HepG2 (cell line): ENCODE results near the gene PPP1R27. TPM values are rescaled to one million over a fixed set of nuclear protein-coding genes. Genes with fewer than 3 reads are reported as not detected.

Source experiments
- BATF2 ChIP-seq: sonication (generic); formaldehyde crosslinking; IDR thresholded peaks from 2 replicates; pipeline ENCODE4 v1.8.0; 2022; ENCODE audit warnings: mild to moderate bottlenecking, missing genetic modification reagents, moderate library complexity
- IKZF5 ChIP-seq: IDR thresholded peaks from 2 replicates; pipeline ENCODE4 v1.6.1; 2018; ENCODE audit warnings: missing genetic modification reagents, mild to moderate bottlenecking, missing compliant biosample characterization
- IRX3 ChIP-seq: sonication (generic); formaldehyde crosslinking; IDR thresholded peaks from 2 replicates; pipeline ENCODE4 v1.8.1; 2023; ENCODE audit warnings: mild to moderate bottlenecking, low read depth, missing genetic modification reagents, borderline replicate concordance
- KLF12 ChIP-seq: sonication (generic); formaldehyde crosslinking; IDR thresholded peaks from 2 replicates; pipeline ENCODE4 v1.4.0; 2020; ENCODE audit warnings: missing genetic modification reagents, borderline replicate concordance
- MAX ChIP-seq: IDR thresholded peaks from 2 replicates; pipeline ENCODE4 v1.6.1; 2012; ENCODE audit warnings: inconsistent platforms
- MED13 ChIP-seq: sonication (generic); formaldehyde crosslinking; IDR thresholded peaks from 2 replicates; pipeline ENCODE4 v1.5.0; 2020; ENCODE audit warnings: missing genetic modification reagents
- MXI1 ChIP-seq: IDR thresholded peaks from 3 replicates; pipeline ENCODE4 v1.6.1; 2012; ENCODE audit warnings: low read depth, low read length, inconsistent platforms, borderline replicate concordance
- SALL2 ChIP-seq: sonication (generic); formaldehyde crosslinking; IDR thresholded peaks from 2 replicates; pipeline ENCODE4 v1.8.1; 2023; ENCODE audit warnings: mild to moderate bottlenecking, missing genetic modification reagents, inconsistent platforms
- SKI ChIP-seq: fragments of 450-650 bp; IDR thresholded peaks from one replicate; pipeline ENCODE4 v1.6.1; 2018; ENCODE audit warnings: mild to moderate bottlenecking; ENCODE audit not compliant: partially characterized antibody
- TEAD2 ChIP-seq: sonication (generic); formaldehyde crosslinking; IDR thresholded peaks from 2 replicates; pipeline ENCODE4 v1.9.0; 2021; ENCODE audit warnings: missing genetic modification reagents
- ZNF446 ChIP-seq: sonication (generic); formaldehyde crosslinking; IDR thresholded peaks from 2 replicates; pipeline ENCODE4 v1.5.0; 2020; ENCODE audit warnings: mild to moderate bottlenecking, missing genetic modification reagents
- ZNF607 ChIP-seq: sonication (generic); formaldehyde crosslinking; IDR thresholded peaks from 2 replicates; pipeline ENCODE4 v1.5.1; 2020; ENCODE audit warnings: missing genetic modification reagents, mild to moderate bottlenecking, borderline replicate concordance
- ZNF646 ChIP-seq: sonication (generic); formaldehyde crosslinking; IDR thresholded peaks from 2 replicates; pipeline ENCODE4 v1.9.0; 2021; ENCODE audit warnings: mild to moderate bottlenecking, missing genetic modification reagents
- ZNF740 ChIP-seq: sonication (generic); formaldehyde crosslinking; IDR thresholded peaks from 2 replicates; pipeline ENCODE4 v1.4.0; 2020; ENCODE audit warnings: missing genetic modification reagents
- ZNF883 ChIP-seq: sonication (generic); formaldehyde crosslinking; IDR thresholded peaks from 2 replicates; pipeline ENCODE4 v1.5.1; 2020; ENCODE audit warnings: mild to moderate bottlenecking, missing genetic modification reagents; ENCODE audit errors: not compliant biosample characterization
- ZXDC ChIP-seq: sonication (generic); formaldehyde crosslinking; IDR thresholded peaks from 2 replicates; pipeline ENCODE4 v1.5.0; 2020; ENCODE audit warnings: mild to moderate bottlenecking, missing genetic modification reagents
- polyA plus RNA-seq, 8 experiments: library from polyadenylated mRNA; depleted of rRNA in 3 of 8; stranded (reverse) in 7 of 8; unstranded in 1 of 8; fragments of >200 nt; fragmentation: Illumina TruSeq in 4 of 8; extraction: Trizol in 4 of 8; gene quantifications; 2 replicates each; pipeline versions ENCODE4 v1.2.1 to v1.2.3, GENCODE V29; 2011 to 2016; ENCODE audit warnings: low read depth in 4 of 8, missing spikeins in 1 of 8, mixed read lengths in 1 of 8; ENCODE audit not compliant: insufficient read depth in 1 of 8
- total RNA-seq, 5 experiments: library from RNA; depleted of rRNA; stranded (reverse); fragments of >200 nt; fragmentation: Illumina TruSeq; extraction: Trizol; gene quantifications; 2 replicates each; pipeline ENCODE4 v1.2.3, GENCODE V29; 2016; ENCODE audit warnings: low read depth in 1 of 5

The PPP1R27 gene
- total and polyA plus RNA-seq, 2 of the 13 experiments (the other 11 are each of a cell fraction or from before 2014, with no cell fraction given) = 0.17 to 1.00 TPM

- TF ChIP-seq ZNF646 (CRISPR knock-in tag) = 0 out of 2 replicates have a peak, but pooled peaks have one; percentile 24
- 0 out of 3 replicates have a peak, but pooled peaks have one; percentile 1 for TF ChIP-seq MXI1
- 0 out of 2 replicates have a peak, but pooled peaks have one; percentile 20 for TF ChIP-seq MED13
- peak; percentile 39; the same call in 1 of the 2 replicates for TF ChIP-seq SALL2 (CRISPR knock-in tag)
- no peak; the same call in 1 of the 2 replicates for TF ChIP-seq MAX
- TF ChIP-seq IRX3 (CRISPR knock-in tag) = 0 out of 2 replicates have a peak, but pooled peaks have one; percentile 24
- no peak for TF ChIP-seq SKI
- peak; percentile 6 for TF ChIP-seq ZNF883 (CRISPR knock-in tag)
- 0 out of 2 replicates have a peak, but pooled peaks have one; percentile 32 for TF ChIP-seq TEAD2
- peak; percentile 94 for TF ChIP-seq KLF12 (CRISPR knock-in tag)
- TF ChIP-seq ZNF607 (CRISPR knock-in tag) = no peak
- TF ChIP-seq BATF2 = no peak
- no peak for TF ChIP-seq ZXDC (CRISPR knock-in tag)
- peak; percentile 65 for TF ChIP-seq ZNF740 (CRISPR knock-in tag)
- no peak for TF ChIP-seq IKZF5 (CRISPR knock-in tag)
- TF ChIP-seq ZNF446 (CRISPR knock-in tag) = peak; percentile 95
Measured at GRCh38 chr17:81832608-81833159, 2.2 kb downstream of the PPP1R27 start (continued).
